HG02840 (cell line): ENCODE measurements around the gene ALDH4A1.

Experiments
- ATAC-seq: cut with Tn5 transposase; IDR thresholded peaks from one replicate; pipeline ENCODE4 v1.9.1; 2021; ENCODE audit warnings: mild to moderate bottlenecking, moderate library complexity, moderate number of reproducible peaks; ENCODE audit not compliant: unreplicated experiment, low FRiP score

The ALDH4A1 gene

DNA sequence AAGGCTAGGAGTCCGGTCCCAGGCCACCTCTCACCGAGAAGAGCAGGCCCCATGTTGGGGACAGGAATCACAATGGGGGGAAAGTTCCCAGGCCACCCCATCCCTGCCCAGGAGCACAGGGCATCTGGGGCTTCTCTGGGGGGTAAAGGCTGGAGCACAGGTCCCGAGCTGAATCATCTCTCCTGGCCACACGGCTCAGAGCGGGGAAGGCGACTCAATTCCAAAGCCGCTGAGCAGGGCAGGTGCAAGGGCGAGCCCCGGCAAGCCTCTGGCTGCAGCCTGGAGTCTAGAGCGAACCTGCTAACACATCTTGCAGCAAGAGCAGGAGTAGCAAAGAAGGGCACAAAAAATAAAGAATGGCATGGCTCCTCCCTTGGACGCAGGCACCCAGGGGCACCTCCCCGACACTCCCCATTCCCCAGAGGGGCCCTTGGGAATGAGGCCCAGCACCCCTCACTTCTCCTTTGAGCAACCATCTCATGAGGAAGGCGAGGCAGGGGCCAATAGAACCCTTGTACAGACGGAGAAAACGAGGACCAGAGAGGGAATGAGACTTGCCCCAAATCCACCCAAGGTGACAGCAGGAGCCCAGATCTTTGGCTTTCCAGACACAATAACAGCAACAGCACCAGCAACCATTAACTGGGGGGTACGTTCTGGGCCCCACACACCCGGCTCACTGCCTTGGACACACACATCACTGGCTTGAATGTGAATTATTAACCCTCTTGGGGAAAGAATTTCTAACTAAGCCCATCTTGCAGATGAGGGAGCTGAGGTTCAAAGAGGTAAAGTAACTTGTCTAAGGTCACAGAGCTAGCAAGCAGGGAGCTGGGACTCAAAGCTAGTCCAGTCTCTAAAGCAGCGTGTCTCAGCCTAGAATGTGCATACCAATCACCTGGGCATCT lies 20.7 kb upstream of the ALDH4A1 start:
- ATAC-seq = no peak

DNA sequence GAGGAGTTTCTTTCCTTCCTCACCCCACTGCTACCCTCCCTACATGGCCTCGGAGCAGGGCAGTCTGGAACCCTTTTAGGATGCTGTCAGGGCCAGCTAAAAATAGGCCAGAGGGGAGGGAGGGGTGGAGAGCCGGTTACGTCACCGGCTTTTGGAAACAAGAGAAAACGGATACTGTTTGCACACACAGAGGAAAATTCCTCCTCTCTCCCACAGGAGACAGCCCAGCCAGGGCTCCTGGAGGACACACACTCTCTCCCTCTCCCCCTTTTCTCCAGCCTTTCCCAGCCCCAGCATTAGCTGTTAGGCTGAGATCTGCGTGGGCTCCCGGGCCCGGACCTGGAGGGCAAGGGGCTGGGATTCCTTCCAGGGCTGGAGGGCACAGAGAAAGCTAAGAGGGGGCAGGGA lies 20.0 kb upstream of the ALDH4A1 start:
- ATAC-seq = no peak

DNA sequence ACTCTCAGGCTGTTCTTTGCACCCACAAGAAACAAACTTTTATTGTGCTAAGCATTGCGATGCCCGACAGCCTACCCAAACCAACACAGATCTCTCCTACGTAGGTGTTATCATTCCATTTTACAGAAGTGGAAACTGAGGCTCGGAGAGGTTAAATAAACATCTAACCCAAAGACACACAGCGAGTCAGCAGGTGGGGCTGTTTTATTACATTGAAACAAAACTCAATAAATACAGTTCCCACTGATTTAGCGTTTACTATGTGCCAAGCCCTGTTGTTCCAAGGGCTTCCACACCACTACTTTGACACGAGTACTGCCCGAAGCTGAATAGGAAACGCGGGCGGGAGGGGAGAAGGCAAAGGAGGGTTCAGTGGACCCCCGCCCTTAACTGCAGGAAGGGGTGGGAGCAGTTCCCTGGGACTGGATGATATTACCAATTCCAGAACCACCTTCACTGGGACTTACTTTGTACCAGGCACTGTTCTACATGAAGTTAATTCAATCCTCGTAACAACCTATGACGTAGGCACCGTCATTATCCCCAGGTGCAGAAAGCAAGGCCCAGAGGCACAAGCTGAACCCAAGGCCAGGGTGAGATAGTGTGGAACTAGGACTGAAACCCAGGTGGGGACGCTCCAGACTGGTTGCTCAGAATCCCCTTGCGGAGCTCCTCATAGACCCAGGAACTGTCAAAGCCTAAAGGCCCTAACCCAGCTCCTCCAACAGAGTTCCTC lies 19.3 kb upstream of the ALDH4A1 start:
- ATAC-seq = no peak

DNA sequence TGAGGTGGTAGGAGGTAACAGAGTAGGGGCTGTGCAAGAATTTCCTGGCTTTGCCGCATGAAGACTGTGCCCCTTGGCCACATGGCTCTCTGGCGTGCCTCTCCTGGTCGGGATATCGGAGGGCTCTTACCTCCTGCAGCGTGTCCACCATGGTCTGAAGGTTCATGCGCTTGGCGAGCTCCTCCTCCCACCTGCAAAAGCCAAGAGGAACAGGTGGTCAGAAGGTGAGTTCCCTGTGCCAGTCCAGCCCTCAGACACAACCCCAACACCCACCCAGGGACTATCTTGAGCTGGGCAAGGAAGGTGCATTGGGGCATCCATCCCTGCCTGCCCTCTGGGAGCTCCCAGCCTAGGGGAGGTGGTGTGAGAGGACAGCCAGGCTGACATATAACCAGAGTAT lies 18.6 kb upstream of the ALDH4A1 start:
- ATAC-seq = no peak

DNA sequence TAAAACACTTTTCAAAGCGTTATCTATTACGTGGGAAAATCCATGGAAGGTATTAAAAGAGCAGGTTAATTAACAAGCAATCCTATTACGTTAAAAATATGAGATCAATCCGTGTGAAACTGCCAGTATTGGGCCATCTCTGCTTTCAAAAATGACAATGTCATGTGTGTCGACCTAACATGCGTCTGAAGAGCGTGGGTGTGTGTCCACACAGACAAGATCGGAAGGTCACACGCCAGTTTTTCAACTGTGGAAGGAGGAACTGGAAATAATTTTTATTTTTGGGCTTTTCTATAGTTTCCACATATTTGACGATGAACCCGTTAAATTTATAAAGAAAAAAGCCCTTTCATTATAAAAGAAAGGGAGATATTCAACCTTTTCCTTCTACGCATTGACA lies 17.6 kb upstream of the ALDH4A1 start:
- ATAC-seq = no peak

- no peak for ATAC-seq
Measured at GRCh38 chr1:18919197-18919905, 17.0 kb upstream of the ALDH4A1 start.

- no peak for ATAC-seq
Measured at GRCh38 chr1:18918417-18918816, 16.1 kb upstream of the ALDH4A1 start.

DNA sequence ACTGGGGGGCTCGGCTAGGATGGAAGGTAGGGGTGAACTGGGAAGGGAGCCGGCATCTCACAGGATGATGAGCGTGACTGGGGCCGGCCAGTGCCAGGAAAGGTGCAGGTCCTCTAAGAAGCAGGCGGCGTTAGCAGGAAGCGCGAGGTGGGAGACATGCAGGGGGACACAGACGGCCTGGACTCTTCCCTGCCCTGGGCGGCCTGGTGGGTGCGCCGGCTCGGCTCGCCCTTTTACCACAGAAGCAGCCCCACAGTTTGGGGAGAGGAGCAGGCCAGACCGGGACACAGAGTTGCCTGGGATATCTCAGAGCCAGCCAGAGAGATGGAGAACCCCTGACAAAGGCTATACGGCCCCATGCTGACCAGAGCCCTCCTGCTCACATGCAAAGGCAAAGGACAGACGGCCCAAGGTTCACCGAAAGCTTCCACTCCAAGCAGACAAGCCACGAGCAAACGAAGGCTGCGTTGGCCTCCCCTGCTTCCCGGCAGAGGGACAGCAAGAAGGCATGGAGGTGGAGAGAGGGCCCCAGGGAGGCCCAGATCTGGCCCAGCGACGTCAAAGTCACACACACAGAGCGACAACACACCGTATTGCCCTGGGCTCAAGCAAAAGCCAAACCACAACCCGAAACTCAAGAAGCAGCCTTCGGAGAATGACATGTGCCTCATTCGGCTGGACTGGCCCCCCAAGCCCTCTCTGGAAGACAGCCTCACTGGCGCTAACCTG lies 14.9 kb upstream of the ALDH4A1 start:
- no peak for ATAC-seq

DNA sequence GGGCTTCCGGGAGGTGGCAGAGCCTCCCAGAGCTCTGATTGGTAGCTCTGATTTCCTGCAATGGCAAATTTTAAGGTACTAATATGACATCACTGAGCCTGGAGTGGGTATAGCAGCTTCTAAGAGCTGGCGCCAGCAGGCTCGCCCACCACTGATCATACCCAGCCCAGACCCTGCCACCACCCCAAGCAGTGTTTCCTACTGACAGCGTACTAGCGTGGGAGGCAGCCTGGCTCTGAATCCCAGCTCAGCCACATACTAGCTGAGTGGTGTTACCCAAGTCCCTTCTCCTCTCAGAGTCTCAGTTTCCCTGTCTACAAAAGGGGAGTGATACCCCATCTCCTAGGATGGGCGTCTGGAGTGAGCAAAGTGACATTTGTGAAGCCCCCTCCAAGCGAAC lies 13.0 kb upstream of the ALDH4A1 start:
- ATAC-seq = no peak

DNA sequence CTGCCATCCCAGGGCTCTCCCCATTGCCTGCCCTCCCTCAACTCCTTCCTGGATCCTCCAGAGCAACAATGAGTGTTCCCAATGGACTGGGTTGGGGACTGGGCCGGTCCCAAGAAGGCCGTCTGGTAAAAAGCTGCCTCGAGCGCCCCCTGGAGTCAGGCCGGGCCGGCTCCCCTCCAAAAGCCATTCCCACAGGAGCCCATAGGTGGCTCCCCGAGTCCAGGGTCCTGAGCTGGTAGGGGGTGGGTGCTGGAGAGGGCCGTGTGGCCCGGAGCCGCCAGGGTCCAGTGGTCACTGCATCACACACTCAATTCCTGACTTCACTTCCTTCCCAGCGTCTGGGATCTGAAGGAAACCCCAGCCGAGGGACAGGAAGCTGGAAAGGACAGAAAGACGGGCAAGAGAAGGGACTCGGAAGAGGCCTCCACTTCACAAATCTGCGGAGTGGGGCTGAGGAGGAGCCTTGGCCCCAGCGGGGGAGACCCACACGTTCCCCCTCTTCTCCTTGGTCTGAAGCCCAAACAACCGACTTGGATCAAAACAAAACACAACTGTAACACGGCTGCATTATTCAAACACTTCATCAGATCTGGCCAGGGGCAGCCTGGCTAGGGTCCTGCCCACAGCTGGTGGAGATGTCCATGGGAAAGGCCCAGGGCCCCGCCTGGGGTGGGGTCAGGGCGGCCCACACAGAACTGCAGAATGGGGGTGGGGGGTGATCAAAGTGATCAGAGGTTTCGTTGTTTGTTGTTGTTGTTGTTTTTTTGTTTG lies 10.9 kb upstream of the ALDH4A1 start:
- ATAC-seq = no peak

DNA sequence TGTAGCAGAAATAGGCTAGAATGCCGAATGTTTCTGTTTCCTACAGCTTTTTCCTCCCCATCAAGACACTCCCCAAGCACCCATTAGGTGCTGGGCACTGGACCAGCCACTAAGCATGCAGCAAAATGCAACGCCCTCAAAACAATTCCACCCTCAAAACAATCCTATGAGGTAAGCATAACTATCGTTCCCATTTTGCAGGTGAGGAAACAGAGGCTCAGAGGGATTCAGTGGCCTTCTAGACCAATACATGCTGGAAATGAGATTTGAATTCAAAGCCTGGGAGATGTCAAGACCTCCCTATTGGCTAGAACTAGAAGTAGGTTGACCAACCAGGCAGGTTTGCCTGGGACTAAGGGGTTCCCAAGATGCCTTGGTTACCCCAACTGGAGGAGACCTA lies 10.2 kb upstream of the ALDH4A1 start:
- ATAC-seq = no peak

GRCh38 chr1:18908911-18909771 lies 6.8 kb upstream of the ALDH4A1 start:
- no peak for ATAC-seq

- no peak for ATAC-seq
Measured at GRCh38 chr1:18907917-18908845, 5.8 kb upstream of the ALDH4A1 start.

- ATAC-seq = no peak
Measured at GRCh38 chr1:18907021-18907916, 4.9 kb upstream of the ALDH4A1 start.

- ATAC-seq = no peak
Measured at GRCh38 chr1:18903291-18903756, 969 bp upstream of the ALDH4A1 start.

DNA sequence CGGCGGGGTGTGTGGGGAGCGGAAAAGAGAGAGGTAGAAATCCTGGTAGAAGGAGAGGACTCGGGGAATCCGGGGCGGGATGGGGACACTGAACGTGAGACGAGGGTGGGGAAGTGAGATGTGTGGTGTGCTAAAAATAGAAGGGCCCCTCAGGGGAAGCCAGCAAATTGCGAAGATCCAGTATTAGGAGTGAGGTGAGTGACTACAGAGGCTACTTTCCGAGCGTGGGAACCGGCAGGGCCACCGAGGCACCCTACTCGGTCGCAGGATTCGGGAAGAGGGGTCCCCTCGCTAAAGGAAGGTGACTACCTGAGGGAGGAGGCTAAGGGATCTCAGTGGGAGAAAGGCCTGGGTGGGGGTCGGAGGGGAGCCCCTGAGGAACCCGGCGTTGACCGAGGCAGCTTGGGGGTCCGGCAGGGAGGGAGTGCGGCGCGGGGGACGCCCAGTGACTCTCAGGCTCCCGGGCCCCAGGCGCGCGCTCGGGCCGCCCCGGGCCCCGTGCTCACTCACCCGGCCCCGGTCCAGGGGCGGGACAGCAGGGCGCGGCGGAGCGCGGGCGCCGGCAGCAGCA lies 318 bp downstream of the ALDH4A1 start:
- ATAC-seq = no peak
